AG08395 (cell line): ENCODE measurements around the gene IAH1.
"Not testable (repeated sequence)": the region's sequence is repeated elsewhere in the genome, so short reads cannot be mapped to it uniquely, and the experiment has no call there.

Source experiments
- DNase-seq: peaks from one replicate; pipeline ENCODE4 v3.0.0; 2012; ENCODE audit warnings: mixed read lengths, low spot score

The IAH1 gene

DNA sequence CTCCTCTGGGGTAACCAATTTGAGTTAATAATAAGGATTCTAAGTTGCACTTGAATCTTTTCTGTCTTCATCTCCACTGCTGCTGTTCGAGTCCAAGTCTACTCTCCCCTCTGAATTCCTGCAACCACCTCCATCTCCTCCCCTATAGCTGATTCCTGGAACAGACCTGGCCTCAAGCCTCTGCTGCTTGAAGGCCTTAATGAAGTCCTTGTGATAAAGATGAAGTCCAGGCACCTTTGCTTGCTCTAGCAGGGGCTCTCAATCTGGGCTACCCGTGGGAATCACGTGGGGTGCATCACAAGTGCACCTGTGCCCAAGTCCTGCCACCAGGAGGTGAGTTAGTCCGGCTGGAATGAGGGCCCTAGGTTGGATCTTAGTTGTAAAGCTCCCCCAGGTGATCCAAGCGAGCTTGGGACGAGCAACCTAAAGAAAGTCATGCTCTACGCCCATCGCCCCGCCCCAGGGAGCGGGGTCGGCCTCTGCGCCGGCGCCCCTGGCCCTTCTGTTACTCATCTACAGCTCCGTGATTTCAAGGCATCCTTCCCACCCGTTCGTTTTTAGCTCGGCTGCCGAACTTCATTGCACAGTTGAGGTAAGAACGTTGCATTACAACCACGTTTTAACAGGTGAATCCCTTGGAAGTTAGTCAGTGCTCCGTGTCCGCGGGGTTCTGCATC, 905 bp upstream of the IAH1 start:
- no peak for DNase-seq

DNA sequence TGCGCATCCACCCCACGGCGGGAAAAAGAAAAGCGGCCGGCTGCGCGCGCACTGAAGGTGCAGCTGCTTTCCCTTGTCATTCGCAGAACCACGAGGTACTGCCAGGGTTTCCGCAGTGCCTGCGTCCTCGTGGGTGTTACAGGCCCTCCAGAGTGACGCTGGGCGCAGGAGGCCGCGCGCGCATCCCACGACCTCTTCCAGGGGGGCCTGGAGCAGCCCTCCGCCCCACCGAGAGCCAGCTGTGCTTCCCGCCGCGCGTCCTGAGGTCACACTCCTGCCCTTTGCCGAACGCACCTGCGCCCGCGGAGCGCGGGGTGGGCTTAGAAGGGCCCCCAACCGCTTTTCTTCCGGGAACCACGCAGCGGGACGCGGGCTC, 378 bp upstream of the IAH1 start:
- DNase-seq: peak; percentile 35

DNA sequence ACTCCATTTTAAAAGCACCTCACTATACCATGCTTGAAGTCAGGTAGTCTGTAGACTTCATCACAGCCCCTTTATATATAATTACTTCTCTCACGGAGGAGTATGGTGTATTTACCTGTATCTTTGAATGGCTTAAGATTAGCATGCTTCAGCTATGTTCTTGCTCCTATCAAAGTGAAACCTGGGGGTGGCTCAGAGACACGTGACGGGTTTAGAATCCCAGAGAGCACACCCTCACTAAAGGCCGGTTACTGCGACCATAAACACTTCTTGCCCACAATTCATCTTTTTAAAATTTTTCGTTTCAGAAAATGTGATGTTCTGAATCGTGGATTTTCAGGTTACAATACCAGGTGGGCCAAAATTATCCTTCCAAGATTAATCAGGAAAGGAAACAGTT, 3.6 kb downstream of the IAH1 start:
- no peak for DNase-seq

GRCh38 chr2:9478526-9478925, 4.2 kb downstream of the IAH1 start:
- DNase-seq: no peak

GRCh38 chr2:9480157-9480556, 5.8 kb downstream of the IAH1 start:
- DNase-seq: no peak

- no peak for DNase-seq
These were observed 8.8 kb downstream of the IAH1 start for GRCh38 chr2:9483107-9483506.

DNA sequence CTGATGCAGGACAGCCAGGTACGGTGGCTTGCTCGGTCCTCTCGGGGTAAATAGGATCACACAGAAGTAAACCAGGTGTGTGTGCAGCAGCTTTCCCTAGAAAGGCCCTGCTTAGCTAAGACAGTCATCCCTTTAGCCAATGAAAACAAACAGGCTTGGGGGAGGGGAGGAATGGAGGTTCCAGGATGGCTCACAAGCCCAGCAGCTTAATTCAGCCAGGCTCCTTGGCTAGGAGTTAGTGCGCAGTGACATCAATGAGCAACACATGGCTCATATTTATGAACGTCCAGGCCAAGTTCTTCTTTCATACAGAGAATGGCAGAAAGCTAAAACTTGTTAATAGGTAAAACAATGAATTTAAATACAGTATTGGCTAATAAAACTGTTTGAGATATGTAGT, 10.2 kb downstream of the IAH1 start:
- DNase-seq: no peak

DNA sequence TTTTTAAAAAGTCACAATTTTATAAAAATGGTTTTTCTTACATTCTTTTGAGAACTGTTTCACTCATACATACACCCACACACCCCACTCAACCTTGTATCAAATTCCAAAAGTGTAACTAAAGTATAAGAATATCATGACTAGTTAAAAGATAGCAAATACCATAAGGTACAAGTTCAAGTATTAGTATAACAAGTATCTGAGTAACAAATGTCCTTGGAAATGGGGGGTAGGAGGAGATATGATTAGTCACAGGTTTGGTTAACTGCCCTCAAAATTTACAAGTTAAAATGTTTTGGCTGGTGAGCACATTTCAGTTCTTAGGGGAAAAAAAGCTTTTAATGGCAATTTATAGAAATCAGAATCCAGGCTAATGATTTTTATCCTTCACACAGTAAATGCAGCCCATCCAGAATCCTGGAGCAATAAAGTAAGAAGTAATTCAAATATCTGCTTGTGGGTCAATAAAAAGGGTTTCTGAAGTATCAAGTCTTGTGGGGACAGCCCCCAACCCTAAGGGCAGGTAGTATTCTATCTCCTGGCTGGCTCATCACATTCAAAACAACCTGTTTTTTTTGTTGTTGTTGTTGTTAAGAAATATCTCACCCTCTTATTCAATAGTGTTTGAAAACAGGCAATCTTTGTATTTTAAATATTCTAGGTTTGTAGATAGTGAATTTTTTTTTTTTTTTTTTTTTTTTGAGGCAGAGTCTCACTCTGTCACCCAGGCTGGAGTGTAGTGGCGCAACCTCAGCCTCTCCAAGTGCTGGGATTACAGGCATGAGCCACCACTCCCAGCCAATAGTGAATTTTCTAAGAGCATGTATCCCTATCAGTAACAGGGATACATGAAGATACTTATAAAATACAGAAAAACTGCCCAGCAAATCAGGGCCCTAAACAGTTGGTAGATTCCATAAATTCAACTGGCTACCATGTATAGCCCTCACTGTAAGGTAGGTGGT, 14.5 kb downstream of the IAH1 start:
- DNase-seq: peak; percentile 37

GRCh38 chr2:9490789-9491188, 16.4 kb downstream of the IAH1 start:
- DNase-seq: no peak

DNA sequence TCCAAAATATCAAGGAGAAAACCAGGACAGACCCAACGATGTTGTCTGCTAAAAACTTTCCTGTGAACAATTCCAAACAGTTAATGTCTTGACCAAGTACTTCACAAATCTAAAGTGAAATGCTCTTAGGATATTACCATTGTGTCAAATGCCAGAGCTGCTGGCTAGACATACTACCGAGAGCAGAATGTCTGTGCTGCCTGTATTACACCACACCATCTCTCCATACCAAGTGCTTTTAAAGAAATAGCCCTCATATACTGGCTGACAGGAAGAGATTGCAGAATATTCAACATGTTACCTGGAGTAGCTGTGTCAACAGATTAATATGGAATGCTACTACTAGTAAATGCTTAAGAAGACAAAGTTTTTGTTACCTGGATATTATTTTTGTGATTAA, 18.6 kb downstream of the IAH1 start:
- DNase-seq: no peak

GRCh38 chr2:9493478-9493877, 19.1 kb downstream of the IAH1 start:
- DNase-seq: no peak

DNA sequence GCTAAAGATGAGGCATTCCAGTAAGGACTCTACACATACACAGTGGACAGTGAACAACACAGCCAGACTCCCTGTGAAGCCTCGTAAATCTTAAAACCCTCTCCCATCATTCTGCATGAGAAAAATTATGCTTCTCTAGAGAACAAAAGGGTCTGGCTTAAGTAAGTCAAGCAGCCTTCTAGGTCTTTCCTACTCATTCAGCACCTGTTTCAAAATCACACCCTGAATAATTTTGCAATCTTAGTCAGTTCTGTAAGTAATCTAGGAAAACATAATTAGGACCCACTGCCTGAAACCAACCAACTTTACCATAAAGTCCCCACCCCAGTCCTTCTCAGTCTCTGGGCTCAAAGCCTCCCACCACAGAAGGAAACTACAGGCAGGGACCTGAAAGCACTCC, 19.7 kb downstream of the IAH1 start:
- DNase-seq: no peak

- DNase-seq: no peak
These were observed 22.7 kb downstream of the IAH1 start for GRCh38 chr2:9497017-9497416.

DNA sequence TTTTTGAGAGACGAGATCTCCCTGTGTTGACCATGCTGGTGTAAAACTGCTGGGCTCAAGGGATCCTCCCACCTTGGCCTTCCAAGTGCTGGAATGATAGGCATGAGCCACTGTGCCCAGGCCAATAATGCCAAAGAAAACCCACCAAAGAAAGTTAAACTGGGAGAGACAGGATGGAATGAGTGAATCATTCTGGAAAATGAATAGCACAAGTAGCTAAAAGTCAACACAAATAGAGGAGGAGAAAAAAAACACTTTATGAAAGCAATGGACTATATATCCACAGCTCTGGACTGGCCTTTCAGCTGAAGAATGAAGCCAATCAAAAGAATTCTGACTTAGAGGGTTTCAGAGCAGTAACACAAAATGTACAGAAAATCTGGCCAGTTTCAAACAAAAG, 23.9 kb downstream of the IAH1 start:
- peak; percentile 28 for DNase-seq

DNA sequence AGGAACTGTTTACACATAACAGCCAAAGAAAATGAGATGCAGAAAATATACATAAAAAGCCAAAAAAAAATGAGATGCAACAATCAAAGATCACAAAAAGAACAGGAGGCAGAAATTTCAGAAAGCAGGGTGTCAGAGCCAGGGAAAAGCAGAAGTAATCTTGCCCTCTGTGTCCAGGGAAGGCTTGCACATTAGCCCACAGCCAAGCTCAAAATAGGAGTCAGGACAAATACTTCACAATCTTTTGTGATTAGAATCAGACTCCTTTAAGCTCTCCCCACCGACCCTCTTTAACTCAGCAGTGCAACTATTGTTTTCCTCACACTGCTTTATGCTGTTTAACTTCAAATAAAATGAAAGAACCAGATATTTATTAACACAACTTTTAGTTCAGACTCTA, 34.6 kb downstream of the IAH1 start:
- DNase-seq: no peak

- not testable (repeated sequence) for DNase-seq
These were observed 39.6 kb downstream of the IAH1 start for GRCh38 chr2:9513946-9514345.

GRCh38 chr2:9517118-9517782, 42.9 kb downstream of the IAH1 start:
- no peak for DNase-seq

DNA sequence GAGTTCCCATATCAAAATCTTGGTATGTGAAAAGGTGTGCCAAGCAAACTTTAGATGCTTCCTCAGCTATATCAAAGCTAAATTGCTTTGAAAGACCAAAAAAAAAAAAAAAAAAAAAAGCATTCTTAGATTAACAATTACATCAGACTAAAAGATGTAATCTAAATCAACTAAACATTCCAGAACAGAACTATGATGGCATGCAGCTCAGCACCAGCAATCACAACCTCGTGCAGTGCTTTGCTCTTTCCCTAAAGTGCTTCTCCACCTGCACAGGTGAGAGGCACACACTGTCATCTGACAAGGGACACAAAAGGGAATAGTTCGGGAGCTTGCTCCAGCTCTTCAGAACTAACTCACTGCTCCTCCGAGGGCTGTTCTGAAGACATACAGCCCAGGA, 43.8 kb downstream of the IAH1 start:
- no peak for DNase-seq

- DNase-seq: no peak
These were observed 44.4 kb downstream of the IAH1 start for GRCh38 chr2:9518780-9519179.

DNA sequence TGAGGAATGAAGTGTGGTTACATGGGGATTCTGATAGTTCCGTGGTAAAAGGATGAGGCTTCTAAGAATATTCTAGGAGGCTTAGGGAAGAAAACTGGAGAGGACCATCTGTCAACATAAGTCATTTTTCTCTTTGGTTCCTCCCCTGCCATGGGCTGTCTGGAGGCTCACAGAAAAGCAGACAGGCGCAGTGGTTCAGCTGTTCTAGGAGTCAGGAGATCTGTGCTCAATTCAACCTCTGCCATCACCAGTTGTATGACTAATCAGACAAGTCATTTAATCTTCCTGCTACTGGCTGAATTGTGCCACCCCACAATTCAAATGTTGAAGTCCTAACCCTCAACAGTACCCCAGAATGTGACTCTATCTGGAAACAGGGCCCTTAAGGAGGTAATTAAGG, 44.9 kb downstream of the IAH1 start:
- DNase-seq: no peak

DNA sequence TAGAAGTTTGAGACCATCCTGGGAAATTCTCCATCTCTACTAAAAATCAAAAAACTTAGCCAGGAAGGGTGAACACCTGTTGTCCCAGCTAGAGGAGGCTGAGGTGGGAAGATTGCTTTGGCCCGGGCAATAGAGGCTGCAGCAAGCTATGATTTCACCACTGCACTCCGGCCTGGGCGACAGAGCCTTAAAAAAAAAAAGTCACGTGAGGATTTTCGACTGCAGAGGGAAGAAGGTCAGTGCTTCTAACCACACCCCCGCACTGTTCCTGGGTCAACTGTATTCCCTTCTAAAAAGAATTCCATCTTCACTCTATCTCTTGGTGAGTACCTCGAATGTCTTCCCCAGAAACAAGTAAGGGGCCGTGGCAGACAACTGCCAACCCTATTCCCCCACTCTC, 49.9 kb downstream of the IAH1 start:
- DNase-seq: no peak

DNA sequence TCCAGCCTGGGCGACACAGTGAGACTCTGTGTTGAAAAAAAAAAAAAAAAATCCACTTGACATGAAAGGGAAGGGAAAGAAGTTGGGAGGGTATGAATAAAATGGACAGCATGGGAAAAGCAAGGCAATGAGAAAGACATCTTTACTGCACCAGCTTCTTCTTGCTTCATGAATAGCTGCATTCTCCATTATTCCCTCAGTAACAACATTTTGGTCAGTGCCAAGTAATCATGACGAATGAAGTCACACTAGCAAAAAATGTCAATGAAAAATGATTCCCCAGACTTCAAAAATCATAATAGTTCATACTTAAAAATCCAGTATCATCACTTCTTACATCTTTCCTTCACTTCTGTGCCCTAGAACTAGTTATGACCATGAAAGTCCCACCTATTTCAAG, 50.9 kb downstream of the IAH1 start:
- no peak for DNase-seq
